ENCODE measurements around the gene CCDC32. TPM values are rescaled to one million over a fixed set of nuclear protein-coding genes. Genes with fewer than 3 reads are reported as not detected.

CCDC32 gene
- total and polyA plus RNA-seq, 2 donors (not counting 1 experiment from before 2014, with no cell fraction given) = 29.5 to 76.6 TPM

- H3K4me3 ChIP-seq (ENCODE audit: control extremely low read depth in 1 of 5, extremely low read depth in 1 of 5, insufficient read depth in 1 of 5, low read depth in 2 of 5, low read length in 4 of 5) = peak overlapping the region in 3 of 5 experiments; percentile 89 to 100 (median 89)
- intact Hi-C loops (cut with micrococcal nuclease) = loop anchor here (10.0 kb wide), 1 partner anchor 551 kb away; the partner anchor contains the start of gene INO80
- POLR2A ChIA-PET = interaction anchor here (0.6 kb wide), 1 partner anchor 9 kb away, joined by 3 read pairs; no protein-coding TSS in a partner anchor
Observed at GRCh38 chr15:40563426-40563825, 1.4 kb downstream of the CCDC32 start.

More at GRCh38 chr15:40563426-40563825, 1.4 kb downstream of the CCDC32 start:
- H3K9ac ChIP-seq (ENCODE audit: low read length) = peak overlapping the region; percentile 88
- peaks cover 60 to 62% of the 10 kb centered on the region in 2 donors for H3K4me1 ChIP-seq (ENCODE audit: control insufficient read depth in 2 of 2, insufficient read depth in 2 of 2, low read length in 2 of 2)
- TF ChIP-seq CTCF (IDR thresholded peaks at IDR 0.05) = no peak
- no peak for TF ChIP-seq EZH2 (IDR thresholded peaks at IDR 0.05; ENCODE audit: borderline replicate concordance, insufficient read depth, low read depth, low read length, poor library complexity, severe bottlenecking)
- Mint-ChIP-seq H3K27me3 (no peaks in the 10 kb centered on the region), H3K27ac (peak overlapping the region; percentile 59), H3K4me1 (peaks cover 67% of the 10 kb centered on the region), H3K9me3 (ENCODE audit: insufficient read depth) (no peaks in the 10 kb centered on the region), H3K4me3 (peak overlapping the region; percentile 82)
- DNase-seq (no peak), ATAC-seq (ENCODE audit: low read depth) (no peak)
- H3K36me3 ChIP-seq (replicated peaks in 1 of 2; ENCODE audit: control extremely low read depth in 1 of 2, control insufficient read depth in 1 of 2, extremely low read depth in 1 of 2, insufficient read depth in 2 of 2, low read length in 1 of 2) = peaks cover 1 to 21% of the 10 kb centered on the region in 2 experiments
- no peaks in the 10 kb centered on the region for H3K9me3 ChIP-seq (ENCODE audit: control extremely low read depth in 1 of 3, control insufficient read depth in 2 of 3, insufficient read depth in 1 of 3, low read length in 2 of 3)
- H2AFZ ChIP-seq (ENCODE audit: insufficient read depth, low read depth, low read length, poor library complexity, severe bottlenecking) = no peak overlapping the region
- peaks cover 12% of the 10 kb centered on the region for H4K20me1 ChIP-seq (ENCODE audit: control insufficient read depth, insufficient read depth, low read length, poor library complexity, severe bottlenecking)
- peaks cover 78% of the 10 kb centered on the region for H3K79me2 ChIP-seq (ENCODE audit: control insufficient read depth, insufficient read depth, low read length)
- no peaks in the 10 kb centered on the region for H3K27me3 ChIP-seq (replicated peaks in 1 of 4; ENCODE audit: control extremely low read depth in 1 of 4, control insufficient read depth in 3 of 4, insufficient read depth in 4 of 4, low read length in 3 of 4)
- peak overlapping the region in 1 of 2 donors; percentile 97 for H3K27ac ChIP-seq (ENCODE audit: low read length in 2 of 2)
- CTCF ChIA-PET = interaction anchor here (0.8 to 2.3 kb wide), 5 partner anchors 9 to 44 kb away, joined by 3 to 7 read pairs (median 5); no protein-coding TSS in a partner anchor
- H3K4me2 ChIP-seq (replicated peaks; ENCODE audit: low read depth, low read length, poor library complexity, severe bottlenecking) = peak overlapping the region; percentile 82
